Stimulated activated naive B cell treated with anti-CD40 and anti-IgM and Interleukin-4, amounts not matched to agents 10 μg/mL and 1 μg/mL and 100 μg/mL, for 72 hours (primary cell): ENCODE results near the gene NDUFS6.
"Not testable (repeated sequence)": the region's sequence is repeated elsewhere in the genome, so short reads cannot be mapped to it uniquely, and the experiment has no call there.

Source experiments
- ATAC-seq, 2 donors: fragments of 150-1000 bp; cut with Tn5 transposase; replicated peaks; 2 replicates each; pipeline ENCODE4 v1.10.0; 2021; ENCODE audit warnings: moderate library complexity in 1 of 2
- DNase-seq: peaks from one replicate; pipeline ENCODE4 v3.0.0; 2021
- H3K27ac Mint-ChIP-seq: one replicate; pipeline ENCODE4 v1.8.0; 2022; ENCODE audit warnings: mild to moderate bottlenecking, mixed read lengths
- H3K27me3 Mint-ChIP-seq, 2 donors: one replicate each; pipeline ENCODE4 v1.8.0; 2022; ENCODE audit warnings: mixed read lengths in 2 of 2
- H3K36me3 Mint-ChIP-seq, 2 donors: one replicate each; pipeline ENCODE4 v1.8.0; 2022; ENCODE audit warnings: mixed read lengths in 2 of 2, mild to moderate bottlenecking in 1 of 2
- H3K4me1 Mint-ChIP-seq, 2 donors: one replicate each; pipeline ENCODE4 v1.8.0; 2022; ENCODE audit warnings: mixed read lengths in 2 of 2, mild to moderate bottlenecking in 1 of 2
- H3K4me3 Mint-ChIP-seq, 2 donors: one replicate each; pipeline ENCODE4 v1.8.0; 2022; ENCODE audit warnings: mild to moderate bottlenecking in 2 of 2, mixed read lengths in 2 of 2, moderate library complexity in 1 of 2
- H3K9me3 Mint-ChIP-seq, 2 donors: one replicate each; pipeline ENCODE4 v1.8.0; 2022; ENCODE audit warnings: mixed read lengths in 2 of 2, mild to moderate bottlenecking in 1 of 2

The NDUFS6 gene

GRCh38 chr5:1840071-1840547, 38.9 kb downstream of the NDUFS6 start:
- no peaks in the 10 kb centered on the region for H3K4me1 Mint-ChIP-seq
- ATAC-seq (no peak), DNase-seq (no peak)
- no peaks in the 10 kb centered on the region for H3K9me3 Mint-ChIP-seq
- no peak overlapping the region for H3K27ac Mint-ChIP-seq
- H3K27me3 Mint-ChIP-seq, result peaks cover 20 to 29% of the 10 kb centered on the region in 2 donors
- no peaks in the 10 kb centered on the region for H3K36me3 Mint-ChIP-seq
- no peak overlapping the region for H3K4me3 Mint-ChIP-seq

GRCh38 chr5:1840741-1841521, 39.7 kb downstream of the NDUFS6 start:
- H3K4me3 Mint-ChIP-seq, result no peak overlapping the region
- no peaks in the 10 kb centered on the region for H3K36me3 Mint-ChIP-seq
- H3K9me3 Mint-ChIP-seq, result no peaks in the 10 kb centered on the region
- no peaks in the 10 kb centered on the region for H3K4me1 Mint-ChIP-seq
- H3K27me3 Mint-ChIP-seq, result peaks cover 20 to 29% of the 10 kb centered on the region in 2 donors
- DNase-seq (no peak), ATAC-seq (no peak)
- H3K27ac Mint-ChIP-seq, result no peak overlapping the region

- H3K4me3 Mint-ChIP-seq, result no peak overlapping the region
- DNase-seq (no peak), ATAC-seq (no peak)
- H3K4me1 Mint-ChIP-seq, result no peaks in the 10 kb centered on the region
- H3K27ac Mint-ChIP-seq, result no peak overlapping the region
- H3K36me3 Mint-ChIP-seq, result no peaks in the 10 kb centered on the region
- H3K9me3 Mint-ChIP-seq, result no peaks in the 10 kb centered on the region
- H3K27me3 Mint-ChIP-seq, result peaks cover 19% of the 10 kb centered on the region in 2 donors
Observed at GRCh38 chr5:1842004-1842819, 41.0 kb downstream of the NDUFS6 start.

- H3K27ac Mint-ChIP-seq, DNase-seq, H3K36me3 Mint-ChIP-seq, ATAC-seq, H3K9me3 Mint-ChIP-seq, H3K4me1 Mint-ChIP-seq, H3K4me3 Mint-ChIP-seq: not testable (repeated sequence)
- peaks cover 28 to 29% of the 10 kb centered on the region in 2 donors for H3K27me3 Mint-ChIP-seq
Observed at GRCh38 chr5:1843761-1844160, 42.6 kb downstream of the NDUFS6 start.

- no peak overlapping the region for H3K27ac Mint-ChIP-seq
- H3K9me3 Mint-ChIP-seq, result peaks cover 0 to 4% of the 10 kb centered on the region in 2 donors
- DNase-seq (no peak), ATAC-seq (no peak)
- peaks cover 26 to 29% of the 10 kb centered on the region in 2 donors for H3K27me3 Mint-ChIP-seq
- H3K4me3 Mint-ChIP-seq, result no peak overlapping the region
- peaks cover 0 to 4% of the 10 kb centered on the region in 2 donors for H3K36me3 Mint-ChIP-seq
- no peaks in the 10 kb centered on the region for H3K4me1 Mint-ChIP-seq
Observed at GRCh38 chr5:1844708-1845436, 43.7 kb downstream of the NDUFS6 start.

- Mint-ChIP-seq H3K4me3 (no peak overlapping the region), H3K27ac (no peak overlapping the region), H3K4me1 (no peaks in the 10 kb centered on the region), H3K36me3 (peaks cover 0 to 4% of the 10 kb centered on the region in 2 donors), H3K27me3 (peaks cover 19 to 28% of the 10 kb centered on the region in 2 donors), H3K9me3 (peaks cover 0 to 4% of the 10 kb centered on the region in 2 donors)
- ATAC-seq (no peak), DNase-seq (no peak)
Observed at GRCh38 chr5:1845696-1846095, 44.5 kb downstream of the NDUFS6 start.

- peaks cover 0 to 4% of the 10 kb centered on the region in 2 donors for H3K9me3 Mint-ChIP-seq
Observed at GRCh38 chr5:1846583-1846982, 45.4 kb downstream of the NDUFS6 start.

GRCh38 chr5:1847056-1847455, 45.8 kb downstream of the NDUFS6 start:
- DNase-seq (no peak), ATAC-seq (no peak)
- H3K36me3 Mint-ChIP-seq, result peaks cover 0 to 4% of the 10 kb centered on the region in 2 donors
- H3K4me3 Mint-ChIP-seq, result no peak overlapping the region
- H3K27me3 Mint-ChIP-seq, result peaks cover 32 to 40% of the 10 kb centered on the region in 2 donors
- H3K9me3 Mint-ChIP-seq, result peaks cover 0 to 4% of the 10 kb centered on the region in 2 donors
- H3K4me1 Mint-ChIP-seq, result no peaks in the 10 kb centered on the region
- no peak overlapping the region for H3K27ac Mint-ChIP-seq

More at GRCh38 chr5:1846583-1846982, 45.4 kb downstream of the NDUFS6 start:
- Mint-ChIP-seq H3K4me1 (no peaks in the 10 kb centered on the region), H3K36me3 (peaks cover 0 to 4% of the 10 kb centered on the region in 2 donors), H3K27ac (no peak overlapping the region), H3K27me3 (peaks cover 27 to 35% of the 10 kb centered on the region in 2 donors), H3K4me3 (no peak overlapping the region)
- ATAC-seq, result no peak
- DNase-seq, result no peak

- DNase-seq, result no peak
- no peaks in the 10 kb centered on the region for H3K4me1 Mint-ChIP-seq
- H3K9me3 Mint-ChIP-seq, result peaks cover 0 to 4% of the 10 kb centered on the region in 2 donors
- no peak overlapping the region for H3K27ac Mint-ChIP-seq
- H3K4me3 Mint-ChIP-seq, result no peak overlapping the region
- H3K36me3 Mint-ChIP-seq, result peaks cover 0 to 4% of the 10 kb centered on the region in 2 donors
- peaks cover 36 to 40% of the 10 kb centered on the region in 2 donors for H3K27me3 Mint-ChIP-seq
- no peak for ATAC-seq
Observed at GRCh38 chr5:1847611-1848010, 46.4 kb downstream of the NDUFS6 start.

GRCh38 chr5:1850324-1851154, 49.3 kb downstream of the NDUFS6 start:
- no peak for ATAC-seq
- no peak for DNase-seq
- H3K27me3 Mint-ChIP-seq, result peaks cover 59 to 62% of the 10 kb centered on the region in 2 donors
- peaks cover 0 to 4% of the 10 kb centered on the region in 2 donors for H3K9me3 Mint-ChIP-seq
- peaks cover 0 to 4% of the 10 kb centered on the region in 2 donors for H3K36me3 Mint-ChIP-seq
- H3K4me1 Mint-ChIP-seq, result peaks cover 0 to 2% of the 10 kb centered on the region in 2 donors
- no peak overlapping the region for H3K27ac Mint-ChIP-seq
- H3K4me3 Mint-ChIP-seq, result no peak overlapping the region

GRCh38 chr5:1851290-1851934, 50.2 kb downstream of the NDUFS6 start:
- no peak overlapping the region for H3K27ac Mint-ChIP-seq
- peaks cover 0 to 4% of the 10 kb centered on the region in 2 donors for H3K36me3 Mint-ChIP-seq
- H3K4me3 Mint-ChIP-seq, result no peak overlapping the region
- H3K4me1 Mint-ChIP-seq, result peaks cover 0 to 2% of the 10 kb centered on the region in 2 donors
- H3K27me3 Mint-ChIP-seq, result peaks cover 66 to 70% of the 10 kb centered on the region in 2 donors
- H3K9me3 Mint-ChIP-seq, result peaks cover 0 to 4% of the 10 kb centered on the region in 2 donors
- no peak for ATAC-seq
- no peak for DNase-seq

- no peak overlapping the region for H3K4me3 Mint-ChIP-seq
- H3K27me3 Mint-ChIP-seq, result peaks cover 63 to 71% of the 10 kb centered on the region in 2 donors
- ATAC-seq (no peak), DNase-seq (no peak)
- H3K27ac Mint-ChIP-seq, result no peak overlapping the region
- H3K4me1 Mint-ChIP-seq, result peaks cover 0 to 2% of the 10 kb centered on the region in 2 donors
- H3K9me3 Mint-ChIP-seq, result peaks cover 0 to 4% of the 10 kb centered on the region in 2 donors
- peaks cover 0 to 4% of the 10 kb centered on the region in 2 donors for H3K36me3 Mint-ChIP-seq
Observed at GRCh38 chr5:1852324-1852947, 51.2 kb downstream of the NDUFS6 start.
